Fibroblast of peridontal ligament (primary cell): ENCODE measurements around the gene VOPP1.
A peak's percentile ranks its signal among the peaks of the same experiment; 100 is the strongest.
"Not testable (repeated sequence)": the region's sequence is repeated elsewhere in the genome, so short reads cannot be mapped to it uniquely, and the experiment has no call there.

Experiments
- DNase-seq: peaks from one replicate; pipeline ENCODE4 v3.0.0-alpha.2; 2010; ENCODE audit errors: extremely low read depth

VOPP1 gene

GRCh38 chr7:55488216-55488615 lies 84.1 kb downstream of the VOPP1 start:
- no peak for DNase-seq

- DNase-seq: no peak
Observed at GRCh38 chr7:55486991-55487390, 85.3 kb downstream of the VOPP1 start.

- DNase-seq: no peak
Observed at GRCh38 chr7:55486192-55486590, 86.1 kb downstream of the VOPP1 start.

GRCh38 chr7:55485501-55486191 lies 86.7 kb downstream of the VOPP1 start:
- no peak for DNase-seq

GRCh38 chr7:55484834-55485233 lies 87.5 kb downstream of the VOPP1 start:
- no peak for DNase-seq

- DNase-seq: no peak
Observed at GRCh38 chr7:55484241-55484640, 88.1 kb downstream of the VOPP1 start.

- DNase-seq: no peak
Observed at GRCh38 chr7:55483046-55483445, 89.3 kb downstream of the VOPP1 start.

- no peak for DNase-seq
Observed at GRCh38 chr7:55481155-55481554, 91.1 kb downstream of the VOPP1 start.

GRCh38 chr7:55478700-55479099 lies 93.6 kb downstream of the VOPP1 start:
- no peak for DNase-seq

- DNase-seq: peak; percentile 84
Observed at GRCh38 chr7:55477781-55478374, 94.4 kb downstream of the VOPP1 start.

GRCh38 chr7:55476852-55477780 lies 95.2 kb downstream of the VOPP1 start:
- no peak for DNase-seq

GRCh38 chr7:55475855-55476803 lies 96.2 kb downstream of the VOPP1 start:
- peak; percentile 68 for DNase-seq

- DNase-seq: no peak
Observed at GRCh38 chr7:55474944-55475854, 97.1 kb downstream of the VOPP1 start.

GRCh38 chr7:55473932-55474331 lies 98.4 kb downstream of the VOPP1 start:
- no peak for DNase-seq

- DNase-seq: no peak
Observed at GRCh38 chr7:55472928-55473725, 99.2 kb downstream of the VOPP1 start.

GRCh38 chr7:55472406-55472805 lies 99.9 kb downstream of the VOPP1 start:
- not testable (repeated sequence) for DNase-seq

- DNase-seq: not testable (repeated sequence)
Observed at GRCh38 chr7:55471594-55471993, 100.7 kb downstream of the VOPP1 start.

GRCh38 chr7:55470261-55470660 lies 102.0 kb downstream of the VOPP1 start:
- no peak for DNase-seq

- DNase-seq: no peak
Observed at GRCh38 chr7:55469721-55470120, 102.6 kb downstream of the VOPP1 start.

- no peak for DNase-seq
Observed at GRCh38 chr7:55469271-55469681, 103.0 kb downstream of the VOPP1 start.
